ENCODE measurements around the gene ATP8A2.

ATP8A2 gene

DNA sequence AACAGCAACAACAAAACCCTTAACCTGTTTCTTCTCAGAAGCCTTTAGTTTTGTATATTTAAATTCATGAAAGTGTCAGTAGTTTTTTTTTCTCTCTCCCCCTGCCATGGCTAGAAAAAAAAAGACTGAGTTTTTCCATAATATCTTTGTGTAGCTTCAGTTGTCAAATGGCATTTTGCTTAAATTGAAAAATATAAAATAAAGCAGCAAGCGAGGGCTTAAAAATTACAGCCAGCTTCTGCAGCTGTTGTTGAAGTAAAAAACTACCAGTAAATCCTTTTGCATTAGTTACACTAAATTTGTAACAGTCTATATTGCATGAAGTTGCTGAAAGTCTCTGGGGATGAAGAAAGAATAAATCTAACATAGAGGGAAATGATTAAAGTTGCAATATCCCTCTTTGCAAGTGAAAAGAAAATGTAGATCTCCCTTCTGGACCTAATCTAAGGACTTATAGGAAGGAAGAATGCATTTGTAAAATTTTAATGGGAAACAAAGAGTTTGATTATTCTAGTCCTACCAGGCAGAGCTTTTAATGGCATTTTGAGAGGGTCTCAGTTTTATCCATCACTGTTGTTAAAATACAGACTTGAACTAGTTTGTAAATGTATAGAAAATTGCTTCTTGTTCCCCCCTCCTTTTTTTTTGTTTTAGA lies 215.7 kb downstream of the ATP8A2 start:
- no peak overlapping the region for H3K4me3 ChIP-seq (ENCODE audit: low read depth, low read length)
- TF ChIP-seq, protein P1, sequence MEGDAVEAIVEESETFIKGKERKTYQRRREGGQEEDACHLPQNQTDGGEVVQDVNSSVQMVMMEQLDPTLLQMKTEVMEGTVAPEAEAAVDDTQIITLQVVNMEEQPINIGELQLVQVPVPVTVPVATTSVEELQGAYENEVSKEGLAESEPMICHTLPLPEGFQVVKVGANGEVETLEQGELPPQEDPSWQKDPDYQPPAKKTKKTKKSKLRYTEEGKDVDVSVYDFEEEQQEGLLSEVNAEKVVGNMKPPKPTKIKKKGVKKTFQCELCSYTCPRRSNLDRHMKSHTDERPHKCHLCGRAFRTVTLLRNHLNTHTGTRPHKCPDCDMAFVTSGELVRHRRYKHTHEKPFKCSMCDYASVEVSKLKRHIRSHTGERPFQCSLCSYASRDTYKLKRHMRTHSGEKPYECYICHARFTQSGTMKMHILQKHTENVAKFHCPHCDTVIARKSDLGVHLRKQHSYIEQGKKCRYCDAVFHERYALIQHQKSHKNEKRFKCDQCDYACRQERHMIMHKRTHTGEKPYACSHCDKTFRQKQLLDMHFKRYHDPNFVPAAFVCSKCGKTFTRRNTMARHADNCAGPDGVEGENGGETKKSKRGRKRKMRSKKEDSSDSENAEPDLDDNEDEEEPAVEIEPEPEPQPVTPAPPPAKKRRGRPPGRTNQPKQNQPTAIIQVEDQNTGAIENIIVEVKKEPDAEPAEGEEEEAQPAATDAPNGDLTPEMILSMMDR (IDR thresholded peaks at IDR 0.05; ENCODE audit: low read depth, low read length): no peak

DNA sequence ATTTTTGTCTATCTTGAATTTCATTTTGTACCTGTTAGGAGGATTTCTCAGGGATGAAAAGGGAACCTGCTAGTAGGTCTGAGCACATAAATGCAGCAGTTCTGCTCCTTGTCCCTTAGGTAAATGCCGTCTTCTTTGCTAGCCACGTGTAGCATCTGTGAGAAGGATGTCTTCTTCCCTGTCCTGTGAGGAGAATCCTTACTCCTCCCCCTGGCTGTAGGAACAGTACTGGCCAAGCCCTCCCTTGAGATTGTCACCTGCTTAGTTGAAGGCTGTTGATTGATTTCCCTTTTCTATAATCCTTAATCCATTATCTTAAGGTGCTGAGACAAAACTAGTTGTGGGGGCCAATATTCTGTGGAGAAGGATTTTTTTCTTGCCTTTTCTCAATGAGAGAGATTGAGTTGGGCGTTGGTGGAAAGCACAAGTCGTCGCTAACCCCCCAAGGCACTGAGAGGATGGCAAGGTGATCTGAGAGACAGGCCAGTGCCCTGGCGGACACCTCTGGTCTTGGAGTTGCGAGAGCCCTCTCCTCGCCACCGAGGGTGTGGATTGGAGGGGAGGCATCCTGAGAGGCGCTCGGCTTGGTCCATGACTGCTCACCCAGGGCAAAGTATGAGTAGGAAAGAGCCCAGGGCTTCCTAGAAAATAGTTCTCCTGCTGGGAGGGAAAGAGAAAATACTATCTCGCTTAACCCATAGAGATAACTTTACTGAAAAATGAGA lies 216.7 kb downstream of the ATP8A2 start:
- TF ChIP-seq, protein P1 (IDR thresholded peaks at IDR 0.05; ENCODE audit: low read depth, low read length): no peak
- no peak overlapping the region for H3K4me3 ChIP-seq (ENCODE audit: low read depth, low read length)

DNA sequence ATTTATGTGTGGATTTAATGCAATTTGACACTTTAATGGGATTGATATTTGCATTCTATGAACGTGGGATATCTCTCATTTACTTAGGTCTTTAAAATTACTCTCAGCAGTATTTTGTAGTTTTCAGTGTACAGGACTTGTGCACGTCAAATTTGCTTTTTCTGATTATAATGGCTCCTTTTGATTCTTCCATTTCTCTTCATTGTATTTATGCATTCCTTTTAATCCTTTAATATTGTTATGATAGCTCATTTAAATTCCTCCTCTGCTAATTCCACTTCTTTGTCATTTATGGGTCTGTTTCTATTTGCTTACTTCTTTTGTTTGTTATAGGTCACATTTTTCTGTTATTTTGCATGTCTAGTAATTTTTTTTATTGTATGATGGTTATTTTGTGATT lies 226.6 kb downstream of the ATP8A2 start:
- TF ChIP-seq, protein P1 (IDR thresholded peaks at IDR 0.05; ENCODE audit: low read depth, low read length): no peak
- H3K4me3 ChIP-seq (ENCODE audit: low read depth, low read length): no peak overlapping the region

DNA sequence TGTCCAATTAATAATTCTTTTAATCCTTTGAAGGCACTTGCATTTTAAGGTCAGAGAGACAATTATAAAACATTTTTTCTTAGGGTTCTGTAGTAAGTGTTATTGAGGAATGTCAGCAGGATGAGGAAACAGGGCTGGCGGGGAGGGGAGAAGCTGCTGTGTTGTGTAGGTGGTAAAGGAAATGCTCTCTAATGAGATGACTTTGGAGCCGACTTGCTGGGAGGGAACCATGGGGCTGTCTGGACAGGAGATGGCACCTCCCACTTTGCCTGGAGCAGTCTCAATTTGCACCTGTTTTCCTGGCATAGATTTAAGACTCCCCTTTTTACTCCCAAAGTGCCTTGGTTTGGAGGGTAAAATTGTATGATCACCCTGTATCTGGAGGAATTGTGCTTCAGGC lies 230.4 kb downstream of the ATP8A2 start:
- TF ChIP-seq, protein P1 (IDR thresholded peaks at IDR 0.05; ENCODE audit: low read depth, low read length): no peak

DNA sequence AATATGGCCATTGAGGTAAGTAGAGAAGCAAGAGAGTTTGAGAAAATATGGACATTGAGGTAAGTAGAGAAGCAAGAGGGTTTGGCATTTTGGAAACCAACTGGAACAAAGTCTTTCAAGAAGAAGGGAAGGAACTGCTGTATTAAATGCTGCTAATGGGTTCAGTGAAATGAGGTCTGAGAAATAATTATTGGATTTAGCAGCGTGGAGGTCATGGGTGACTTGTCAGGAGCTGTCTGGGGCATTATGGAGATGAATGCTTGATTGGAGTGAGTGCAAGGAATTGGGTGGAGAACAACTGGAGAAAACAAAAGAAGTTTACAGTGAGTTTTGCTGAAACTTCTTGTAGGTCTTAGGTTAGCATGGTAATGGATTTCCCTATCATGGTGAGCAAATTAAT lies 232.3 kb downstream of the ATP8A2 start:
- TF ChIP-seq, protein P1 (IDR thresholded peaks at IDR 0.05; ENCODE audit: low read depth, low read length): no peak
- no peak overlapping the region for H3K4me3 ChIP-seq (ENCODE audit: low read depth, low read length)

More for the DNA sequence above, 230.4 kb downstream of the ATP8A2 start:
- H3K4me3 ChIP-seq (ENCODE audit: low read depth, low read length): no peak overlapping the region

DNA sequence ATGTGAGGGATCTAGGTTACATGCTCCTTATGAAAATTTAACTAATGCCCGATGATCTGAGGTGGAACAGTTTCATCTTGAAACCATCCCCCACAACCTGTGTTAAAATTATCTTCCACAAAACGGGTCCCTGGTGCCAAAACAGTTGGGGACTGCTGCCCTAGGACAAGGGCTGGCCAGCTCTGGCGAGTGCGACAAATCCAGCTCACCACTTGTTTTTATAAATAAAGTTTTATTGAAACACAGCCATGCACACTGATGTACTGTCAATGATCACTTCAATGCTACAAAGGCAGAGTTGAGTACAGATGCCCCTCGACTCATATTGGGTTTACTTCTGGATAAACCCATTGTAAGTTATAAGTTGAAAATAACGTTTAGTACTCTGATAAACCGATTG lies 235.3 kb downstream of the ATP8A2 start:
- no peak overlapping the region for H3K4me3 ChIP-seq (ENCODE audit: low read depth, low read length)
- TF ChIP-seq, protein P1 (IDR thresholded peaks at IDR 0.05; ENCODE audit: low read depth, low read length): no peak

DNA sequence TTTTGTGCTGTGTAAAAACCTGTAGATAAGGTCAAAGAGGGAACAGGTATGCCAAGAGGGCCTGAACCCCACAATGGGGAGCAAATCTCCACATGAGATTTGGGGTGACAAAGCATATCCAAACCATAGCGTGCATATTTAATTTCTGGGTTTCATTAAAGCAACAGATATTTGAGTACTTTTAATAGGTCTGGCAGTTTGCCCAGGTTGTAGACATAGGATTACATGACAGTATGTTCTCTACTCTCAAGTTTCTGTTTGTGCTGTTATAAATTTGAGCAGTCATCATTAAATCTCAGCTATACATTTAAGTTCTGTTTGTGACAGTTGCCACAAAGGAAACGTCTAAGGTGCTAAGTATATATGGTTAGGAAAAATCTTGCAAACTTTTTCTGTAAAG lies 236.4 kb downstream of the ATP8A2 start:
- no peak overlapping the region for H3K4me3 ChIP-seq (ENCODE audit: low read depth, low read length)

More for the DNA sequence above, 236.4 kb downstream of the ATP8A2 start:
- TF ChIP-seq, protein P1 (IDR thresholded peaks at IDR 0.05; ENCODE audit: low read depth, low read length): no peak

All from WI38 (cell line).